Neural progenitor cell (in vitro differentiated cells): ENCODE data around the gene S100PBP. TPM values are rescaled to one million over a fixed set of nuclear protein-coding genes. Genes with fewer than 3 reads are reported as not detected.

ENCODE experiments used
- DNase-seq: peaks from one replicate; pipeline ENCODE4 v3.0.0-alpha.2; 2016; ENCODE audit warnings: low spot score
- H2AFZ ChIP-seq: fragments of 200-600 bp; sonication (generic); replicated peaks from 2 replicates; pipeline ENCODE4 v1.6.1; 2016; ENCODE audit warnings: antibody characterized with exemption
- H3F3A ChIP-seq: fragments of 200-600 bp; sonication (generic); 2 replicates; pipeline ENCODE4 v1.6.1; 2016; ENCODE audit warnings: antibody characterized with exemption, low read depth
- H3K27ac ChIP-seq: fragments of 200-600 bp; sonication (generic); 2 replicates; pipeline ENCODE4 v1.5.1; 2016; ENCODE audit warnings: mild to moderate bottlenecking
- H3K27me3 ChIP-seq: fragments of 200-600 bp; sonication (generic); 2 replicates; pipeline ENCODE4 v1.6.1; 2016; ENCODE audit warnings: mild to moderate bottlenecking, moderate library complexity
- H3K36me3 ChIP-seq: fragments of 200-600 bp; sonication (generic); 2 replicates; pipeline ENCODE4 v1.5.1; 2016
- H3K4me1 ChIP-seq: fragments of 200-600 bp; sonication (generic); 2 replicates; pipeline ENCODE4 v1.6.1; 2016; ENCODE audit warnings: mixed run types
- H3K4me2 ChIP-seq: fragments of 200-600 bp; sonication (generic); 2 replicates; pipeline ENCODE4 v1.6.1; 2016
- H3K4me3 ChIP-seq: fragments of 200-600 bp; sonication (generic); 2 replicates; pipeline ENCODE4 v1.5.1; 2016
- H3K79me2 ChIP-seq: fragments of 200-600 bp; sonication (generic); 2 replicates; pipeline ENCODE4 v1.6.1; 2016; ENCODE audit warnings: low read depth
- H3K9ac ChIP-seq: fragments of 200-600 bp; sonication (generic); 2 replicates; pipeline ENCODE4 v1.6.1; 2016
- H3K9me3 ChIP-seq: fragments of 200-600 bp; sonication (generic); 2 replicates; pipeline ENCODE4 v1.5.1; 2016; ENCODE audit warnings: low read depth
- H4K20me1 ChIP-seq: fragments of 200-600 bp; sonication (generic); 2 replicates; pipeline ENCODE4 v1.6.1; 2016; ENCODE audit warnings: low read depth
- H3K27ac Mint-ChIP-seq: 3 replicates; pipeline ENCODE4 v1.8.0; 2021; ENCODE audit warnings: mixed read lengths
- H3K27me3 Mint-ChIP-seq: 2 replicates; pipeline ENCODE4 v1.8.0; 2022; ENCODE audit warnings: low read depth, mild to moderate bottlenecking, inconsistent platforms, moderate library complexity, mixed read lengths; ENCODE audit not compliant: insufficient read depth
- H3K36me3 Mint-ChIP-seq: 3 replicates; pipeline ENCODE4 v1.8.0; 2021; ENCODE audit warnings: mixed read lengths
- H3K4me1 Mint-ChIP-seq: 3 replicates; pipeline ENCODE4 v1.8.0; 2021; ENCODE audit warnings: mixed read lengths
- H3K4me3 Mint-ChIP-seq: 3 replicates; pipeline ENCODE4 v1.8.0; 2021; ENCODE audit warnings: mild to moderate bottlenecking, moderate library complexity, mixed read lengths
- H3K9me3 Mint-ChIP-seq: 3 replicates; pipeline ENCODE4 v1.8.0; 2020; ENCODE audit warnings: mixed read lengths
- CTCF ChIP-seq: fragments of 200-600 bp; sonication (generic); IDR thresholded peaks from 2 replicates; pipeline ENCODE4 v1.5.1; 2017; ENCODE audit warnings: antibody characterized with exemption, mild to moderate bottlenecking
- EZH2 ChIP-seq: fragments of 200-600 bp; sonication (generic); IDR thresholded peaks from 2 replicates; pipeline ENCODE4 v1.6.1; 2017; ENCODE audit warnings: antibody characterized with exemption, mild to moderate bottlenecking, moderate library complexity
- EZH2phosphoT487 ChIP-seq: fragments of 200-600 bp; sonication (generic); IDR thresholded peaks from 2 replicates; pipeline ENCODE4 v1.6.1; 2017; ENCODE audit warnings: antibody characterized with exemption
- total RNA-seq: library from RNA; depleted of rRNA; stranded (reverse); fragments of >200 nt; gene quantifications from 2 replicates; pipeline ENCODE4 v1.2.3, GENCODE V29; 2015; ENCODE audit warnings: low replicate concordance

The S100PBP gene
- total RNA-seq, 1 donor from 2014 or later, result 107 TPM

- peaks cover 2% of the 10 kb centered on the region for H3K9me3 Mint-ChIP-seq
Observed at GRCh38 chr1:32897082-32898049, 79.9 kb downstream of the S100PBP start.

GRCh38 chr1:32898056-32898455, 80.6 kb downstream of the S100PBP start:
- Mint-ChIP-seq H3K27ac (no peak overlapping the region), H3K36me3 (no peaks in the 10 kb centered on the region), H3K27me3 (peaks cover 42% of the 10 kb centered on the region), H3K4me1 (peaks cover 13% of the 10 kb centered on the region), H3K4me3 (no peak overlapping the region), H3K9me3 (peaks cover 2% of the 10 kb centered on the region)
- H3K27ac ChIP-seq, result no peak overlapping the region
- H3K9me3 ChIP-seq, result no peaks in the 10 kb centered on the region
- no peak for DNase-seq
- H3K36me3 ChIP-seq, result no peaks in the 10 kb centered on the region
- TF ChIP-seq EZH2, result no peak
- no peak for TF ChIP-seq CTCF
- TF ChIP-seq EZH2phosphoT487, result no peak
- no peak overlapping the region for H3K4me2 ChIP-seq
- H3K27me3 ChIP-seq, result peaks cover 51% of the 10 kb centered on the region
- H4K20me1 ChIP-seq, result peaks cover 5% of the 10 kb centered on the region
- no peak overlapping the region for H2AFZ ChIP-seq
- H3F3A ChIP-seq, result peaks cover 26% of the 10 kb centered on the region
- no peaks in the 10 kb centered on the region for H3K79me2 ChIP-seq
- H3K9ac ChIP-seq, result no peak overlapping the region
- H3K4me1 ChIP-seq, result peaks cover 21% of the 10 kb centered on the region
- no peak overlapping the region for H3K4me3 ChIP-seq

More at GRCh38 chr1:32897082-32898049, 79.9 kb downstream of the S100PBP start:
- Histone ChIP-seq H3K79me2 (no peaks in the 10 kb centered on the region), H3K27me3 (peaks cover 51% of the 10 kb centered on the region), H2AFZ (no peak overlapping the region), H3K4me3 (no peak overlapping the region), H3K9ac (no peak overlapping the region), H3K4me1 (peaks cover 21% of the 10 kb centered on the region), H3K27ac (no peak overlapping the region), H3K4me2 (no peak overlapping the region), H4K20me1 (peaks cover 7% of the 10 kb centered on the region), H3K9me3 (no peaks in the 10 kb centered on the region), H3K36me3 (no peaks in the 10 kb centered on the region), H3F3A (peaks cover 31% of the 10 kb centered on the region)
- Mint-ChIP-seq H3K27me3 (peaks cover 39% of the 10 kb centered on the region), H3K4me1 (peaks cover 16% of the 10 kb centered on the region), H3K36me3 (no peaks in the 10 kb centered on the region), H3K27ac (no peak overlapping the region), H3K4me3 (no peak overlapping the region)
- no peak for DNase-seq
- TF ChIP-seq EZH2, result no peak

- TF ChIP-seq EZH2phosphoT487, result no peak
- no peak for TF ChIP-seq CTCF
- Mint-ChIP-seq H3K36me3 (no peaks in the 10 kb centered on the region), H3K9me3 (peaks cover 2% of the 10 kb centered on the region), H3K27me3 (peaks cover 42% of the 10 kb centered on the region), H3K27ac (no peak overlapping the region), H3K4me3 (peak overlapping the region; percentile 41), H3K4me1 (peaks cover 9% of the 10 kb centered on the region)
- H3K36me3 ChIP-seq, result no peaks in the 10 kb centered on the region
- no peak overlapping the region for H3K9ac ChIP-seq
- no peak overlapping the region for H3K4me2 ChIP-seq
- no peak overlapping the region for H3K27ac ChIP-seq
- no peak for DNase-seq
- no peak overlapping the region for H2AFZ ChIP-seq
- H3K79me2 ChIP-seq, result no peaks in the 10 kb centered on the region
- no peaks in the 10 kb centered on the region for H3K9me3 ChIP-seq
- peaks cover 19% of the 10 kb centered on the region for H3F3A ChIP-seq
- H4K20me1 ChIP-seq, result peaks cover 5% of the 10 kb centered on the region
- no peak overlapping the region for H3K4me3 ChIP-seq
- peaks cover 17% of the 10 kb centered on the region for H3K4me1 ChIP-seq
- H3K27me3 ChIP-seq, result peaks cover 53% of the 10 kb centered on the region
Observed at GRCh38 chr1:32898958-32899357, 81.5 kb downstream of the S100PBP start.
